GM18499 (cell line): ENCODE results near the gene SUCLG2.

Experiments
- ATAC-seq: cut with Tn5 transposase; IDR thresholded peaks from one replicate; pipeline ENCODE4 v1.9.1; 2021; ENCODE audit warnings: moderate number of reproducible peaks; ENCODE audit not compliant: insufficient read depth, unreplicated experiment

SUCLG2 gene

GRCh38 chr3:67522081-67522480, 132.3 kb downstream of the SUCLG2 start:
- no peak for ATAC-seq

GRCh38 chr3:67521053-67521646, 133.3 kb downstream of the SUCLG2 start:
- no peak for ATAC-seq

- ATAC-seq, result no peak
These were observed 136.2 kb downstream of the SUCLG2 start for GRCh38 chr3:67518236-67518635.

- ATAC-seq, result no peak
These were observed 136.6 kb downstream of the SUCLG2 start for GRCh38 chr3:67517781-67518180.

- ATAC-seq, result no peak
These were observed 137.9 kb downstream of the SUCLG2 start for GRCh38 chr3:67516496-67516895.

- no peak for ATAC-seq
These were observed 138.6 kb downstream of the SUCLG2 start for GRCh38 chr3:67515778-67516177.

- ATAC-seq, result no peak
These were observed 144.8 kb downstream of the SUCLG2 start for GRCh38 chr3:67509471-67510075.

- no peak for ATAC-seq
These were observed 146.8 kb downstream of the SUCLG2 start for GRCh38 chr3:67507584-67507983.

GRCh38 chr3:67500709-67501108, 153.7 kb downstream of the SUCLG2 start:
- no peak for ATAC-seq

- no peak for ATAC-seq
These were observed 156.7 kb downstream of the SUCLG2 start for GRCh38 chr3:67497746-67498145.

GRCh38 chr3:67495751-67496150, 158.7 kb downstream of the SUCLG2 start:
- no peak for ATAC-seq

GRCh38 chr3:67493808-67494207, 160.6 kb downstream of the SUCLG2 start:
- no peak for ATAC-seq

GRCh38 chr3:67490658-67491057, 163.8 kb downstream of the SUCLG2 start:
- no peak for ATAC-seq

- no peak for ATAC-seq
These were observed 164.6 kb downstream of the SUCLG2 start for GRCh38 chr3:67489816-67490215.

- no peak for ATAC-seq
These were observed 166.8 kb downstream of the SUCLG2 start for GRCh38 chr3:67487564-67488114.

- no peak for ATAC-seq
These were observed 167.5 kb downstream of the SUCLG2 start for GRCh38 chr3:67486883-67487282.

- ATAC-seq, result no peak
These were observed 170.3 kb downstream of the SUCLG2 start for GRCh38 chr3:67484085-67484484.

- no peak for ATAC-seq
These were observed 173.3 kb downstream of the SUCLG2 start for GRCh38 chr3:67481126-67481525.

- ATAC-seq, result no peak
These were observed 176.0 kb downstream of the SUCLG2 start for GRCh38 chr3:67478423-67478822.

- no peak for ATAC-seq
These were observed 180.1 kb downstream of the SUCLG2 start for GRCh38 chr3:67474311-67474710.

GRCh38 chr3:67472674-67473201, 181.7 kb downstream of the SUCLG2 start:
- ATAC-seq, result no peak

- no peak for ATAC-seq
These were observed 184.2 kb downstream of the SUCLG2 start for GRCh38 chr3:67470207-67470606.
